Activated T-cell treated with anti-CD3 and anti-CD28 coated beads, Interleukin-2, amount 50 U/mL, for 4 hours (primary cell): ENCODE measurements around the gene RNASEH1. TPM values are rescaled to one million over a fixed set of nuclear protein-coding genes. Genes with fewer than 3 reads are reported as not detected.
"Not testable (repeated sequence)": the region's sequence is repeated elsewhere in the genome, so short reads cannot be mapped to it uniquely, and the experiment has no call there.

Experiments
- ATAC-seq, 2 donors: fragments of 200-7000 bp; cut with Tn5 transposase; one replicate each; pipeline ENCODE4 v1.10.0; 2021
- DNase-seq: peaks from one replicate; pipeline ENCODE4 v3.0.0-alpha.2; 2020
- H3K27me3 Mint-ChIP-seq: one replicate; pipeline ENCODE4 v1.8.0; 2021; ENCODE audit warnings: low read depth, mixed read lengths
- H3K36me3 Mint-ChIP-seq: one replicate; pipeline ENCODE4 v1.8.0; 2022; ENCODE audit warnings: mixed read lengths; ENCODE audit not compliant: insufficient read depth
- H3K4me1 Mint-ChIP-seq: one replicate; pipeline ENCODE4 v1.8.0; 2021; ENCODE audit warnings: low read depth, mixed read lengths
- H3K4me3 Mint-ChIP-seq: one replicate; pipeline ENCODE4 v1.8.0; 2021; ENCODE audit warnings: mild to moderate bottlenecking, moderate library complexity, mixed read lengths
- H3K9me3 Mint-ChIP-seq: one replicate; pipeline ENCODE4 v1.8.0; 2021; ENCODE audit warnings: mixed read lengths
- total RNA-seq, 3 donors: library from RNA; stranded (reverse); gene quantifications; one replicate each; pipeline ENCODE4 v1.2.1, GENCODE V29; 2021

Gene RNASEH1
- total RNA-seq, 3 donors from 2014 or later = 34.0 to 36.7 (median 36.0) TPM

DNA sequence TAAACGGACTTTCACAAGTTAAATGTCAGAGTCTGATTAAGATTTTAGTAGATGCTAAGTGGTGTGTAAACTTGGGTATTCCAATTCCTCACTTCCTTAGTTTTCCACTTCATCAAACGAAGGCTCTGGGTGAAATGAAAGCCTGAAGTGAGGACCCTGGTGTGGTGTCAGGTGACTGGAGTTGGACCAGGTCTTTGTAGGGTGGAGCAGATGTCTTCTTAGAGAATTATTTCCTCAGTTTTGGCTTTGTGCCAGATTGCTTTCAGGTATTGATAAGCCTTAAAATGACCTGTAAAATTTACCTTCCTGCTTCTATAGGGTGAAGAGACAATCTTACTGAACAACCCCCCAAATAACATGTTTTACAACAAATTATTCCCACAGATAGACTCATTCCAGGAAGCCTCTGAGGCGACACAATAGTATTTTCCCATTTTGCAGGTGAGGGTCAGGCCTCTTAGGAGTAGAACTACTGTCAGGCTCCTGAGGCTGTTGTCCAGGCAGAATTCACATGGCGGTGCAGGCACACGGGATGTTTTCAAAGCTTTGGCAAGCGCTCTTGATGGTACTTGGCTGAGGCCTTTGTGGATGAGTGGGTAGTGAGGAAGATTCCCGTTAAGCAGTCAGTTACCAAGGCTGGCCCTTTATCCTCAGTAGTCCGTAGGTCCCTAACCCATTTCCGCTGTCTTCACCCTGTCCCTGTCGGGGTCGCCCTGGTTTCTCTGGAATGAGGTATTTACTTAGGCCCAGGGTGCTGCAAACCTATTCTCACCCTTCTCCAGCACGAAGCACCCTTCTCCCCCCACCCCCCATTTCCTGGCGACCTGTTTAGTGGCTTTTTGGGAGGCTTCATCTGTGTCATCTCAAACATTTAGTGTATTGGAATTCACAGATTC is 23.5 kb upstream of the RNASEH1 start:
- peaks cover 45% of the 10 kb centered on the region for H3K4me1 Mint-ChIP-seq
- peaks cover 66% of the 10 kb centered on the region for H3K36me3 Mint-ChIP-seq
- H3K4me3 Mint-ChIP-seq = no peak overlapping the region
- DNase-seq (no peak), ATAC-seq (peak; percentile 13 to 20)
- H3K27me3 Mint-ChIP-seq = no peaks in the 10 kb centered on the region
- H3K9me3 Mint-ChIP-seq = no peaks in the 10 kb centered on the region

DNA sequence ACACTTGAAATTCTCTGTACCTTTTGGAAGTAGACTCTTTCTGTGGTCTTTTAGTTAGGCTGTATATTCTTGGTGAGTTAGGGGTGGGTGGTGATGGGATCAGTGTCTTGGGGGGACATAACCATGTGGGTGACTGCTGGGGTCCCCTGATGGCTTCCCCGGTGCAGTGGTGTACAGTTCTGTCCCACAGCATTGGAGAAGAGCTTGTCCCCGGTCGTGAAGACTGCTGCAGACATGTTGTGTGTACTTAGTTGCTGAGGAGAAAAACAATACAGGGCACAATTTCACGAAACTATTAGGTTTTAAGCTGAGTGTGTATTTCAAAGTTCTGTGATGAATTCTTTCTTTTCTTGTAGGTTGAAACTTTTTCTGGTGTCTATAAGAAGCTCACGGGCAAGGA is 22.3 kb upstream of the RNASEH1 start:
- Mint-ChIP-seq H3K4me1 (peaks cover 54% of the 10 kb centered on the region), H3K9me3 (no peaks in the 10 kb centered on the region), H3K4me3 (peak overlapping the region; percentile 55), H3K36me3 (peaks cover 72% of the 10 kb centered on the region), H3K27me3 (no peaks in the 10 kb centered on the region)
- DNase-seq (no peak), ATAC-seq (no peak)

DNA sequence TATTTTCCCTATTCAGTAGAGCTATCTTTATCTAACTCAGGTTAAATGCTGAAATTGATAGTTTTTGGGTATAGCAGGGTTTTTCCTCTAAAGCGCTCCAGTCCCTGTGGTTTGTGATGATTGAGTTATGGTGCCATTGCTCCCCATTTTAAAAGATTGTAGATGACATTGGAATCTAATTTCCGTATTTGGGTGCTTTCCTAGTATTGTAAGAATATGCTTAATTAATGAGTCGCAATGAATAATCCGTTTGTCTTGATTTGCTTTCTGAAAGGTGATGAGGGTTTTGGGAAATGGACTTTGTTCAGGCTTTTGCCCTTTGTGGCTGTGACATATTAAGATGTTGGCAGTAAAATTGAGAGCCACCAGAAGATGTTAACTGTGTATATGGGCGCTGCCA is 20.9 kb upstream of the RNASEH1 start:
- peak overlapping the region; percentile 96 for H3K4me3 Mint-ChIP-seq
- peaks cover 67% of the 10 kb centered on the region for H3K36me3 Mint-ChIP-seq

DNA sequence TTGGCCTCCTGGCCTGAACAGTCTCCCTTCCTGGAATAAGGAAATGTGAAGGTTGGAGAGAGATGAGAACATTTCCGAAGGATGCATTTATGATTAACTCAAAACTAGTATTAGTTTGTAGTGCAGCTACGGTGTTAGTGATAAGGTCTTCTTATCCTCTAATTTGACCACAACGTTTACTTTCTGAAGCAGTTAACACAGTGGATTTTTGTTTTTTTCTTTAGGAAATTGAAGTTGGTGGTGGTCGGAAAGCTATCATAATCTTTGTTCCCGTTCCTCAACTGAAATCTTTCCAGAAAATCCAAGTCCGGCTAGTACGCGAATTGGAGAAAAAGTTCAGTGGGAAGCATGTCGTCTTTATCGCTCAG is 18.1 kb upstream of the RNASEH1 start:
- Mint-ChIP-seq H3K4me3 (peak overlapping the region; percentile 96), H3K36me3 (peaks cover 51% of the 10 kb centered on the region), H3K4me1 (peaks cover 48% of the 10 kb centered on the region)
- H3K9me3 Mint-ChIP-seq, H3K27me3 Mint-ChIP-seq, ATAC-seq, DNase-seq: not testable (repeated sequence)

More for the DNA sequence above, 20.9 kb upstream of the RNASEH1 start:
- Mint-ChIP-seq H3K27me3 (no peaks in the 10 kb centered on the region), H3K9me3 (no peaks in the 10 kb centered on the region), H3K4me1 (peaks cover 54% of the 10 kb centered on the region)
- no peak for ATAC-seq
- no peak for DNase-seq

DNA sequence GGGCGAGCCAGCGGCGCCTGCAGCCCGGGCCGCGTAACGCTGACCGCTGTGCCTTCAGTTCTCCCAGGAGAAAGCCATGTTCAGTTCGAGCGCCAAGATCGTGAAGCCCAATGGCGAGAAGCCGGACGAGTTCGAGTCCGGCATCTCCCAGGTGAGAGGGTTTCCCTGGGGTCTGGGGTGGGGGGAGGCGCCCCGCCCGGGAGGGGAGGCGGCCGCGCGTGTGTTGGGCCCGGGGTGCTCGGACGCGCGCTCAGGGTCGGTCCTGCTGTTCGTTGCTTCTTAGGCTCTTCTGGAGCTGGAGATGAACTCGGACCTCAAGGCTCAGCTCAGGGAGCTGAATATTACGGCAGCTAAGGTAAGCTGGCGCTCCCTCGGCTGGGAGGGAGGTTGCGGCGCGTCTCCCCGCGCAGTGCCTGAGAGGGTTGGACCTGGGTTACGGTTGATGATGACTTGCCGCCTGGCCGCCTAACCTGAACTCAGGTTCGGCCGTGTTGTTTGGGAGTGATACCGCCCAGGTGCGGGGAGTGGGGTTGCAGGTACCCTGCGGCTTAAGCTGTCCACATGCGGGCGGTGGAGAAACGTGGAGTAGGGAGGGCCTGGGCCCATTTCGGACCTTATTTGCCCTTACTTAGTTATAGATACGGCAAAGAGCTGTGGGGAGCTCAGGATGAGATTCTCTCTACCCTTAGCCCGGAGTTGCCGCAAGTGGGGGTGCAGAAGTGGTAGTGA is 17.6 kb upstream of the RNASEH1 start:
- peak overlapping the region; percentile 96 for H3K4me3 Mint-ChIP-seq
- DNase-seq (peak; percentile 26), ATAC-seq (peak; percentile 32 to 34)
- H3K4me1 Mint-ChIP-seq = peaks cover 46% of the 10 kb centered on the region
- H3K9me3 Mint-ChIP-seq = no peaks in the 10 kb centered on the region
- H3K36me3 Mint-ChIP-seq = peaks cover 47% of the 10 kb centered on the region
- no peaks in the 10 kb centered on the region for H3K27me3 Mint-ChIP-seq

DNA sequence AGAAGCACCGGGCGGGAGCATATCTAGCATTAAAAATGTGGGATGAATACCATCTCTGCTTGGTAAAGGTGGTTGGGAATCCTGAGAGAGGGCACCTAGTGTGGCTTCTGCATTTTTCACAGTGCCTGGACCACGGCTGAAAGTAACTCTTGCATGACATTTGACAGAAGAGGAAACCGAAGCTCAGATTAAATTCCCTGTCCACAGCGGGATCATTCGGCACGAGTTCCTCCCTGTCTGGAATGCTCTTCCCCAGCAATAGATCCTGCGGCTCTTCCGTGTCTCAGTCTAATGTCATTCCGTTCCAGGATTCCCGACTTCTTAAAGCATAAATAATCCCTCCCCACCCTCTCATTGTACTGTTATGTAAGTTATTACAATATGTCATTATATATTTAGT is 16.0 kb upstream of the RNASEH1 start:
- H3K9me3 Mint-ChIP-seq = no peaks in the 10 kb centered on the region
- DNase-seq (no peak), ATAC-seq (no peak)
- H3K36me3 Mint-ChIP-seq = peaks cover 33% of the 10 kb centered on the region
- peak overlapping the region; percentile 96 for H3K4me3 Mint-ChIP-seq
- H3K4me1 Mint-ChIP-seq = peaks cover 33% of the 10 kb centered on the region
- H3K27me3 Mint-ChIP-seq = no peaks in the 10 kb centered on the region

DNA sequence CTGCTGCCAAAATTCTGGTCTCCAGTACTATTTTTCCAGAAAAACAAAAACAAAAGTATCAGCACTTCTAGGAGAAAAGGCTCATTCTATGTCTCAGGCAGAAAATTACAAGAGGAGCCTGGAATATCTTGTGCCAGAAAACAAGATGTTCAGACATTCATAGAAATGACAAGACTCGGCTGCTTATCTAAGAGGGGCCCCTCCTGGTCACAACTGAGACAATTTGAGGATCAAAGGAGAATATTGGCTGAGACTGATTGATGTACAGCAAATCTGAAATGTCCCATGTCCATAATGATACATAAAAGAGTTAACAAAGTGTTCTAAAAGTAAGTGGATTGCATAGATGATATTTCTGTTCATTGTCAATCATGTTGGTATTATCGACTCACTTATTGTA is 14.5 kb upstream of the RNASEH1 start:
- no peak for DNase-seq
- Mint-ChIP-seq H3K4me1 (peaks cover 18% of the 10 kb centered on the region), H3K36me3 (peaks cover 19% of the 10 kb centered on the region), H3K9me3 (no peaks in the 10 kb centered on the region), H3K4me3 (no peak overlapping the region), H3K27me3 (no peaks in the 10 kb centered on the region)
- ATAC-seq = no peak

DNA sequence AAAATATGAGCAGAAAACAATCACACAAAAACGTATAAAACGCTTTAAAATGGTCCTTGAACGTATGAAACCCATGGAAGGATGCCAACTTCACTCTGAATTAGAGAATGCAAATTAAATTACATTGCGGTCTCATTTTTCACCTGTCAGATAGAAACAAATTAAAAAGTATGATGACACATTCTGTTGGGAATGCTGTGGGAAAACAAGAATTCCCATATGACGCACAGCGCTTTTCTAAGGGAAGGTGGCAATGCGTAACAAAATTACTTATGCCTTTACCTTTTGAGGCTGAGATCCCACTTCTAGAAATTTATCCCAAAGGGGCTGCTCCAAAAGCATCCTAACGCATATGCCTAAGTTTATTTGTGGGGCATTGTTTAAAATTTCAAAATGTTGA is 13.2 kb upstream of the RNASEH1 start:
- no peaks in the 10 kb centered on the region for H3K27me3 Mint-ChIP-seq
- H3K4me1 Mint-ChIP-seq = peaks cover 6% of the 10 kb centered on the region
- no peaks in the 10 kb centered on the region for H3K9me3 Mint-ChIP-seq
- no peak overlapping the region for H3K4me3 Mint-ChIP-seq
- no peak for ATAC-seq
- peaks cover 6% of the 10 kb centered on the region for H3K36me3 Mint-ChIP-seq
- DNase-seq = no peak

DNA sequence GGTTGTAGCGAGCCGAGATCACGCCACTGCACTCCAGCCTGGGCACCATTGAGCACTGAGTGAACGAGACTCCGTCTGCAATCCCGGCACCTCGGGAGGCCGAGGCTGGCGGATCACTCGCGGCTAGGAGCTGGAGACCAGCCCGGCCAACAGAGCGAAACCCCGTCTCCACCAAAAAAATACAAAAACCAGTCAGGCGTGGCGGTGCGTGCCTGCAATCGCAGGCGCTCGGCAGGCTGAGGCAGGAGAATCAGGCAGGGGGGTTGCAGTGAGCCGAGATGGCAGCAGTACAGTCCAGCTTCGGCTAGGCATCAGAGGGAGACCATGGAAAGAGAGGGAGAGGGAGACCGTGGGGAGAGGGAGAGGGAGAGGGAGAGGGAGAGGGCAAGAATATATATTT is 11.5 kb upstream of the RNASEH1 start:
- not testable (repeated sequence) for H3K4me1 Mint-ChIP-seq, H3K27me3 Mint-ChIP-seq, ATAC-seq, H3K36me3 Mint-ChIP-seq, DNase-seq, H3K9me3 Mint-ChIP-seq, H3K4me3 Mint-ChIP-seq

DNA sequence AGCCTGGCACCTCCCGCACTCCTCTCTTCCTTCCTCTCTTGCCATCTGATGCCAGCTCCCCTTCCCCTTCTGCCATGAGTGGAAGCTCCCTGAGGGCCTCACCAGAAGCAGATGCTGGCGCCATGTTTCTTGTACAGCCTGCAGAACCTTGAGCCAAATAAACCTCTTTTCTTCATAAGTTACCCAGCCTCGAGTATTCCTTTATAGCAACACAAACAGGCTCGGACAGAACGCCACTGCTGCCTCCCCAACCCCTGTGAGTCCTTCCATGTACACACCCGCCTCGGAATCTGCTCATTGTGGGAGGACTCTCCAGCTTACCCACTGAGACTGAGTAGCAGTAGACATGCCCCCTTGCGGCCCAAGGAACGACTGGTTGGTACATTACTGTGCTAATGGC is 8.7 kb upstream of the RNASEH1 start:
- no peaks in the 10 kb centered on the region for H3K36me3 Mint-ChIP-seq
- no peaks in the 10 kb centered on the region for H3K9me3 Mint-ChIP-seq
- H3K4me3 Mint-ChIP-seq = no peak overlapping the region
- ATAC-seq = no peak
- DNase-seq = no peak
- H3K27me3 Mint-ChIP-seq = no peaks in the 10 kb centered on the region
- H3K4me1 Mint-ChIP-seq = no peaks in the 10 kb centered on the region

DNA sequence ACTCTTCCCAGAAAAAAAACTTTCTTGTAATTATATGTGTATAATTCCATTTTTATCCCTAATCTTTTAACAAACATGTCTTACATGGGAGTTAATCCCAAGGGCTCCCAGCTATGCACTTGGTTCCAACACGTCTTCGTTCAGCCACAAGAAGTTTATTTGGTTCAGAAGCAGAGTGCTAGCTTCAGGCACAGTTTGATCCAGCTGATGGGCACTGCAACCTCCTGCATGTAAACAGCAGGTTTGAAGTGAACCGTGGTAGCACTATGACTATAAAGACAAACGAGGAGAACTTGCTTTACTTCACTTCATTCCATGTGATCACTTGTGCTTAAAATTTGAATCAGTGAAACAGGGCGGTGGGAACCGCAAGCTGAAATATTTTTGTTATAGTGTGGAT is 7.0 kb upstream of the RNASEH1 start:
- no peaks in the 10 kb centered on the region for H3K4me1 Mint-ChIP-seq
- DNase-seq (no peak), ATAC-seq (no peak)
- no peaks in the 10 kb centered on the region for H3K9me3 Mint-ChIP-seq
- H3K4me3 Mint-ChIP-seq = no peak overlapping the region
- H3K36me3 Mint-ChIP-seq = no peaks in the 10 kb centered on the region
- no peaks in the 10 kb centered on the region for H3K27me3 Mint-ChIP-seq

DNA sequence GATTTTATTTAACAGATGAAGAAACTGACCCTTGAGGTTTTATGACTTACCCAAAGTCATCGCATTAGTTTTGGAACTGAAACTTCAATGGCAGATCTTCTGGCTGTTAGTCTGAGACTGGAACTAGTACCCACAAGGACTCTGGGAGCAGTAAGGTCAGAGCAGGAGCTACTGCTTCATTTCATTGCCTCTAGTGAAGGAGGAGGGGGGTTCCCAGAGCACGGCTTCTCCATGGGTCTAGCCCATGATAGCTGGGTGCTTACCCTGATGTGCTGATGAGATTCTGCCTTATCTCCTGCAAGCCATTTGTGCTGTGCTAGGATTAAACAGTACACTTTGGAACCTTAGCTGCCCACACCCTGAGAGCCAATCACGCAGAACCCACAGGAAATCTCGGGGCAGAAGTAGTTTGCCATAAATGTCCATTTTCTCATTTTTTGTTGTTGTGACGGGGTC is 5.4 kb upstream of the RNASEH1 start:
- ATAC-seq = no peak
- Mint-ChIP-seq H3K27me3 (no peaks in the 10 kb centered on the region), H3K36me3 (no peaks in the 10 kb centered on the region), H3K9me3 (no peaks in the 10 kb centered on the region), H3K4me1 (peaks cover 9% of the 10 kb centered on the region), H3K4me3 (no peak overlapping the region)
- no peak for DNase-seq

DNA sequence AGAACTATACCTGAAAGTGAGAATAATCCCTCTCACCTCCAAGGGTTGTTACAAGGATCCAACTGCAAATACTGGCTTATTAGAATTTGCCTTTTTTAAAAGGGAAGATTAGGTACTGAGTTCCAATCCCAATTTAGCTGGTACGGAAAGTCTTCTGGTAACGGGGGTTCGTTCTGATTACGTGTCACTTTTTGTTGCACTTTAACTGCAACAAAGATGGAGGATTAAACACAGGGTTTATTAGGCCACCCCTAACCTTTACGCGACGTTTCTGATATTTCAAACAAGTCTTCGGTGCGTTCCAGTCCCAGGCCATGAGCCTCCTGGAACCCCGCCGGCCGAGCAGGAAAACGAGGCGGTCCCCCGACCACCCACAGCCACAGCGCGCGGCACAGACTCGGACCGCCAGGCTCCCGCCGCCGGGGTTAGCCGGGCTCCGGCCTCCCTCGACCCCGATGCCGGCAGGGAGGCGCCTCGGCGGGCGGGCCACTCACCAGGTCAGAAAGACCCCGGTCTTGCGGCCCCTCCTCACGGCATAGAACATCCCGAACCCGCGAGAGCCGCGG is 411 bp downstream of the RNASEH1 start:
- peak overlapping the region; percentile 91 for H3K4me3 Mint-ChIP-seq
- peaks cover 14% of the 10 kb centered on the region for H3K4me1 Mint-ChIP-seq
- DNase-seq = no peak
- no peaks in the 10 kb centered on the region for H3K9me3 Mint-ChIP-seq
- no peaks in the 10 kb centered on the region for H3K27me3 Mint-ChIP-seq
- peaks cover 20% of the 10 kb centered on the region for H3K36me3 Mint-ChIP-seq
- ATAC-seq = peak; percentile 36 to 38

DNA sequence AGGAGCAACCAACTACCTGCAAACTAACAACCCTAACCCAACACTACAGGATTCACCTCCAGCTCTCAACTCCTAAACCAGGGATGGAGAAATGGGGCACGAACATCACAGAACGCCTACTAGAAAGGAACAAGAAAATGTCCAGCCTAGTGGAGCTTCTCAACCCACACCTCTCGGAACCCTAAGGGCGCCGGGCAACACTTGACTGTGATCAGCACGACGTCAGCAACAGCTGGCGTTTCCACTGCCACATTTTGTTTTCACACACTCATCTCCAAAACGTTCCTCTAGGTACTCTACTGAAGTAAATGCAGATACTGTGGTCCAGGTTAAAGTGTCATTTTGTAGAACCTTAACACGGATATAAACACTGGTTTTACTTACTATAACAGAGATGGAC is 4.2 kb downstream of the RNASEH1 start:
- Mint-ChIP-seq H3K9me3 (no peaks in the 10 kb centered on the region), H3K4me3 (no peak overlapping the region), H3K27me3 (no peaks in the 10 kb centered on the region), H3K4me1 (peaks cover 9% of the 10 kb centered on the region), H3K36me3 (peaks cover 42% of the 10 kb centered on the region)
- ATAC-seq (no peak), DNase-seq (no peak)
